Kidney epithelial cell (primary cell): ENCODE measurements around the gene KRTAP10-4. TPM values are rescaled to one million over a fixed set of nuclear protein-coding genes. Genes with fewer than 3 reads are reported as not detected.

Experiments used
- DNase-seq: peaks from one replicate; pipeline ENCODE4 v3.0.0-alpha.2; 2010; ENCODE audit warnings: low read depth
- H3K27me3 ChIP-seq: 2 replicates; pipeline ENCODE4 v1.6.0; 2011; ENCODE audit warnings: low read length; ENCODE audit not compliant: control insufficient read depth, insufficient read depth
- H3K36me3 ChIP-seq: 2 replicates; pipeline ENCODE4 v1.5.1; 2011; ENCODE audit warnings: low read length; ENCODE audit not compliant: control insufficient read depth, insufficient read depth
- H3K4me3 ChIP-seq: 2 replicates; pipeline ENCODE4 v1.5.1; 2011; ENCODE audit warnings: low read depth, mild to moderate bottlenecking, control low read depth, low read length
- CTCF ChIP-seq: IDR thresholded peaks from 2 replicates; pipeline ENCODE4 v1.5.1; 2011; ENCODE audit warnings: mild to moderate bottlenecking, moderate library complexity, low read length, control low read depth, inconsistent platforms; ENCODE audit not compliant: insufficient read depth, poor library complexity, severe bottlenecking
- total RNA-seq: library from RNA; depleted of rRNA; stranded (reverse); fragments of >200 nt; gene quantifications from 2 replicates; pipeline ENCODE4 v1.2.3, GENCODE V29; 2015

The KRTAP10-4 gene
- total RNA-seq, 1 donor from 2014 or later, result not detected

- DNase-seq, result no peak
- no peak overlapping the region for H3K4me3 ChIP-seq
- no peak for TF ChIP-seq CTCF
- H3K27me3 ChIP-seq, result peaks cover 3% of the 10 kb centered on the region
- no peaks in the 10 kb centered on the region for H3K36me3 ChIP-seq
These were observed 32.7 kb upstream of the KRTAP10-4 start for GRCh38 chr21:44540741-44541288.

GRCh38 chr21:44542716-44543115 lies 30.8 kb upstream of the KRTAP10-4 start:
- Histone ChIP-seq H3K36me3 (no peaks in the 10 kb centered on the region), H3K4me3 (no peak overlapping the region), H3K27me3 (no peaks in the 10 kb centered on the region)
- no peak for DNase-seq
- TF ChIP-seq CTCF, result no peak

GRCh38 chr21:44544566-44544965 lies 29.0 kb upstream of the KRTAP10-4 start:
- no peak for DNase-seq

GRCh38 chr21:44547656-44548331 lies 25.7 kb upstream of the KRTAP10-4 start:
- H3K4me3 ChIP-seq, result no peak overlapping the region
- DNase-seq, result no peak
- H3K27me3 ChIP-seq, result no peaks in the 10 kb centered on the region
- TF ChIP-seq CTCF, result no peak
- no peaks in the 10 kb centered on the region for H3K36me3 ChIP-seq

More at GRCh38 chr21:44544566-44544965, 29.0 kb upstream of the KRTAP10-4 start:
- TF ChIP-seq CTCF, result no peak
- Histone ChIP-seq H3K36me3 (no peaks in the 10 kb centered on the region), H3K4me3 (no peak overlapping the region), H3K27me3 (no peaks in the 10 kb centered on the region)

- H3K27me3 ChIP-seq, result no peaks in the 10 kb centered on the region
- H3K36me3 ChIP-seq, result no peaks in the 10 kb centered on the region
- no peak for DNase-seq
- H3K4me3 ChIP-seq, result no peak overlapping the region
- no peak for TF ChIP-seq CTCF
These were observed 25.1 kb upstream of the KRTAP10-4 start for GRCh38 chr21:44548381-44548780.

GRCh38 chr21:44548922-44549321 lies 24.6 kb upstream of the KRTAP10-4 start:
- DNase-seq, result no peak

More at GRCh38 chr21:44548922-44549321, 24.6 kb upstream of the KRTAP10-4 start:
- Histone ChIP-seq H3K27me3 (no peaks in the 10 kb centered on the region), H3K36me3 (no peaks in the 10 kb centered on the region), H3K4me3 (no peak overlapping the region)
- TF ChIP-seq CTCF, result no peak
